Lower leg skin (tissue), 4 donors: ENCODE results near the gene SLC6A13. TPM values are rescaled to one million over a fixed set of nuclear protein-coding genes. Genes with fewer than 3 reads are reported as not detected.

Source experiments
- DNase-seq, 2 donors: peaks; one replicate each; pipeline ENCODE4 v3.0.0-alpha.2; 2019; ENCODE audit warnings: low spot score in 2 of 2
- H3K4me3 ChIP-seq: fragments of 200-600 bp; sonication (generic); 2 replicates; pipeline ENCODE4 v1.5.1; 2017; ENCODE audit warnings: mild to moderate bottlenecking, low read depth; ENCODE audit not compliant: poor library complexity, severe bottlenecking
- POLR2A ChIP-seq, 2 donors: fragments of 450-650 bp; IDR thresholded peaks; one replicate each; pipeline ENCODE4 v1.6.1; 2016 to 2017; ENCODE audit warnings: antibody characterized with exemption in 2 of 2, mild to moderate bottlenecking in 1 of 2, moderate library complexity in 1 of 2
- WGBS, 2 donors: methylation state at CpG; one replicate each; pipeline ENCODE4 v1.1.5; 2018; 5-methylcytosine and 5-hydroxymethylcytosine counted together
- intact Hi-C: fragments of 100-400 bp; cut with DNase I; formaldehyde crosslinking; loops from one replicate; pipeline ENCODE4 v1.15.0; 2023; ENCODE audit warnings: low total_unique reads
- total RNA-seq, 4 donors: library from RNA; depleted of rRNA; stranded (reverse); fragments of >200 nt; gene quantifications; one replicate each; pipeline ENCODE4 v1.1.0, GENCODE V29; 2016
- TF ChIP-seq, protein P1 (sequence below), 3 donors: fragments of 450-650 bp; IDR thresholded peaks; one replicate each; pipeline ENCODE4 v1.5.1; 2016; ENCODE audit warnings: antibody characterized with exemption in 3 of 3, mild to moderate bottlenecking in 3 of 3, moderate library complexity in 2 of 3

The SLC6A13 gene
- total RNA-seq, 4 donors from 2014 or later: not detected

DNA sequence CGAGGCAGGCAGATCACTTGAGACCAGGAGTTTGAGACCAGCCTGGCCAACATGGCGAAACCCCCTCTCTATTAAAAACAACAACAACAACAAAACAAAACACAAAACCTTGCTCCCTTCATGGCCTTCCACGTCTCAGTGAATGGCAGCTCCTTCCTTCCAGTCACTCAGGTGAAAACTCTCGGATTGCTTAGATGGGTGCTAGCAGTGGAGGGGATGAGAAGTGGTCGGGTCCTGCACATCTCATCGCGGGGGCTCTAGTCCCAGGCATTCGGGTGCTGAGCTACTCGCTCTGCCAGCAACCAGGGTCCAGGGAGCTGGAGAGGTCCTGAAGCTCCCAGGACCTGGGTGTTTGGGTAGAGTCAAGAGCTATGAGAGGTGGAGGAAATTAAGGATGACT, 7.7 kb downstream of the SLC6A13 start:
- no peak overlapping the region for H3K4me3 ChIP-seq
- DNase-seq: no peak
- WGBS, 2 donors: 84 to 88% methylated on average over 9 of the region's 9 CpGs
- TF ChIP-seq, protein P1, sequence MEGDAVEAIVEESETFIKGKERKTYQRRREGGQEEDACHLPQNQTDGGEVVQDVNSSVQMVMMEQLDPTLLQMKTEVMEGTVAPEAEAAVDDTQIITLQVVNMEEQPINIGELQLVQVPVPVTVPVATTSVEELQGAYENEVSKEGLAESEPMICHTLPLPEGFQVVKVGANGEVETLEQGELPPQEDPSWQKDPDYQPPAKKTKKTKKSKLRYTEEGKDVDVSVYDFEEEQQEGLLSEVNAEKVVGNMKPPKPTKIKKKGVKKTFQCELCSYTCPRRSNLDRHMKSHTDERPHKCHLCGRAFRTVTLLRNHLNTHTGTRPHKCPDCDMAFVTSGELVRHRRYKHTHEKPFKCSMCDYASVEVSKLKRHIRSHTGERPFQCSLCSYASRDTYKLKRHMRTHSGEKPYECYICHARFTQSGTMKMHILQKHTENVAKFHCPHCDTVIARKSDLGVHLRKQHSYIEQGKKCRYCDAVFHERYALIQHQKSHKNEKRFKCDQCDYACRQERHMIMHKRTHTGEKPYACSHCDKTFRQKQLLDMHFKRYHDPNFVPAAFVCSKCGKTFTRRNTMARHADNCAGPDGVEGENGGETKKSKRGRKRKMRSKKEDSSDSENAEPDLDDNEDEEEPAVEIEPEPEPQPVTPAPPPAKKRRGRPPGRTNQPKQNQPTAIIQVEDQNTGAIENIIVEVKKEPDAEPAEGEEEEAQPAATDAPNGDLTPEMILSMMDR (IDR thresholded peaks at IDR 0.05): no peak
- intact Hi-C loops: no loop called here

DNA sequence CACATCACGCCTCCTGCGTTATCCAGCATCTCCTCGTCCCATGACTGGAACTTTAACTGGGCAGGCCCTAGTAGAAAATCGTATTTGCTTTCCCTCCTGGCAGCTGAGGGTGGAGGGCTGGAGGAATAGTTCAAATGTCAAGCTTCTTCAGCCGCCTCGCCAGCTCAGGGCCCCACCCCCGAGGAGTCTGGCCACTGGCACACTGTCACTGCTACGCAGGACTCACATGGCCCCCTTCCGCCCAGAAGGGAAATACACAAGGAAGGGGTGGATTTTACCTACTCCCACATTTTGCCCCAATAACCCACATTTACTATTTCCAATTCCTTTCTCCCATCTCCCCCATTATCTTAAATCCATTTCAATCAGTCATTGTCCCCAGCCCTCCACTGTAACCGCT, 8.6 kb downstream of the SLC6A13 start:
- intact Hi-C loops: no loop called here
- H3K4me3 ChIP-seq: no peak overlapping the region
- no peak for TF ChIP-seq POLR2A (IDR thresholded peaks at IDR 0.05)
- TF ChIP-seq, protein P1 (IDR thresholded peaks at IDR 0.05): no peak
- 76 to 77% methylated on average over 10 of the region's 10 CpGs for WGBS, 2 donors
- DNase-seq: no peak

DNA sequence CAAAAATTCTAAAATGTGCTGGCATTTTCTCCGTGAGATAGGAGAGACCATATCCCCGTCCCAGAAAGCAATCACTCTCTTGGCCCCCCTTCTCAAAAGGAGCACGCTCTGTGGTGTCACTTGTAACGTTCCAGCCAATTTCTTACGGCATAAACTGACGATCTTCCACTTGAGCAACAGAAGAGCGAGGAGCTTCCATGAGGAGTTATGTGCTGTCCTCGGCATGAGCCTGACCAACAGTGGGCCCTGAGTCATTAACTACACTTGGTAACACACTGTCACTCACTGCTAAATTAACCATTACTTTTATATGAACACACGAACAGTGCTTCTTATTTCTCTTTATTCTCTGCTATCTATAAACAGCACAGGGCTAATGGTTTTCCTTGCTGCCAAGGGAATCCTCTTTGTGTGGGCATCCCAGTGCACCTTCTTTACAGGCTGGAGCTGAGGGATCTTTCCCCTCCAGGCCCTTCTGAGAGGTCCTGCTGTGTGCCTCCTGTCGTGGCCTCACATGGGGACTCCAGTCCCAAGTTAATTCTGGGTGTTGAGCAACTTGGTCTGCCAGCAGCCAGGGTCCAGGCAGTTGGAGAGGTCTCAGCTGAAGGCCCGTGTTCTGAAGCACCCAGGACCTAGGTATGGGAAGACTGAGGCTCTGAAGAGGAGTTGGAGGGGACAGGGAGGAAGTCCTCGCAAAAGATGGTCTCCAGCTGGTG, 9.4 kb downstream of the SLC6A13 start:
- H3K4me3 ChIP-seq: no peak overlapping the region
- intact Hi-C loops: no loop called here
- WGBS, 2 donors: 83 to 86% methylated on average over 12 of the region's 12 CpGs
- DNase-seq: peak in 1 of 2 donors; percentile 43
- TF ChIP-seq POLR2A (IDR thresholded peaks at IDR 0.05): no peak
- TF ChIP-seq, protein P1 (IDR thresholded peaks at IDR 0.05): no peak

DNA sequence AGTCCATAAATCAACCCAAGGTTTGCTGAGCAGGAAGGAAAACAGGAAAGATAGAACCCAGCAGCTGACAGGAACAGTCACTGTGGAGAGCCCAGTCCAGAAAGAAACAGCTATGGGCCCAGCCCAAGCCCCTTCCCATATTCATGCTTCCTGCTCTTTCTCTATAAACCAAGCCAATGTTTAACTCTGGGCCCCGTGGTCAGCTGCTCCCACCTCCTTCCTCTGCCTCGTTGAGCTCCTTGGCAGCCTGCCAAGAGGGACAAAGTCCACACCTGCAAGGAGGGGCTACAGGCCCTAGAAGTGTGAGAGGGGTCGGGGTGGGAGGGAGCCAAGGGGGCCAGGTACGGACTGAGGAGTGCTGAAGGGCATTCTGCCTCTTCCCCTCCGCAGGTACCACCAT, 10.0 kb downstream of the SLC6A13 start:
- WGBS, 2 donors: 54 to 58% methylated on average over 5 of the region's 5 CpGs
- TF ChIP-seq POLR2A (IDR thresholded peaks at IDR 0.05): no peak
- TF ChIP-seq, protein P1 (IDR thresholded peaks at IDR 0.05): no peak
- DNase-seq: peak in 1 of 2 donors; percentile 36
- intact Hi-C loops: no loop called here
- no peak overlapping the region for H3K4me3 ChIP-seq

DNA sequence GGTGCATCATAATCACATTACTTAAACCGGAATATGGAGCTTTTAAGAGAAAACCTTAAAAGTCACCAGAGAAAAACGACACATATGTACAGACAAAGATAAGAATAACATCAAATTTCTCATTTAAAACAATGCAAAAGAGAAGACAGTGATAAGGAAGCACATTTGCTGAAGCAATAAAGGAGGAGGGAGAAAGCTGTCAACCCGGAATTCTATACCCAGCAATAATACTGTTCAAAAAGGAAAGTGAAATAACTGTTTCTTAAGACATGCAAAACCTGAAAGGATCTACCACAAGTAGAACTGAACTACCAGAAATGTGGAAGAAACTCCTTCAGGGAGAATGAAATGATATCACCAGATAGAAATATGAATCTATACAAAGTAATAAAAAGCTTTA, 15.4 kb downstream of the SLC6A13 start:
- no peak overlapping the region for H3K4me3 ChIP-seq
- WGBS, 2 donors: 85 to 89% methylated on average over 3 of the region's 3 CpGs
- no peak for TF ChIP-seq POLR2A (IDR thresholded peaks at IDR 0.05)
- TF ChIP-seq, protein P1 (IDR thresholded peaks at IDR 0.05): no peak
- no peak for DNase-seq
- intact Hi-C loops: no loop called here

DNA sequence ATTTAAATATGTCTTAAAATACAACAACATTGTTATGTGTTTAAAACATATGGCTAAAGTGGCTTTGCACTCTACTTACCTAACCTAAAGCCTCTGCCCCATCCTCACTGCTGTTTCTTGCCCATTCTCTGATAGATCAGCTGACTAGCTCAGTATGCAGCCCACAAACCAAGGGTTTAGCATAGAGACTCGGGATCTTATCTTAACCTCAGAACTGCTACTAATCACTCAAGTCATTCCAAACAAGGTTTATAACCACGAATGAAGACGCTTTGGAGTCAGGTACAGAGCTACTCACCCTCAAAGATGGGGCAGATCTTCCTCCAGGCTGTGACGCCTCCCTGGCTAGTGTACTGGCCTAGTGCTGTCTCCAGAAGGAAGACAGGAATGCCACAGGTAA, 19.3 kb downstream of the SLC6A13 start:
- WGBS, 2 donors: 61 to 65% methylated on average over 4 of the region's 4 CpGs
- TF ChIP-seq, protein P1 (IDR thresholded peaks at IDR 0.05): no peak
- intact Hi-C loops: no loop called here
- no peak overlapping the region for H3K4me3 ChIP-seq
- no peak for DNase-seq
